ENCODE results near the gene PPM1H.

- TF ChIP-seq, protein P1, sequence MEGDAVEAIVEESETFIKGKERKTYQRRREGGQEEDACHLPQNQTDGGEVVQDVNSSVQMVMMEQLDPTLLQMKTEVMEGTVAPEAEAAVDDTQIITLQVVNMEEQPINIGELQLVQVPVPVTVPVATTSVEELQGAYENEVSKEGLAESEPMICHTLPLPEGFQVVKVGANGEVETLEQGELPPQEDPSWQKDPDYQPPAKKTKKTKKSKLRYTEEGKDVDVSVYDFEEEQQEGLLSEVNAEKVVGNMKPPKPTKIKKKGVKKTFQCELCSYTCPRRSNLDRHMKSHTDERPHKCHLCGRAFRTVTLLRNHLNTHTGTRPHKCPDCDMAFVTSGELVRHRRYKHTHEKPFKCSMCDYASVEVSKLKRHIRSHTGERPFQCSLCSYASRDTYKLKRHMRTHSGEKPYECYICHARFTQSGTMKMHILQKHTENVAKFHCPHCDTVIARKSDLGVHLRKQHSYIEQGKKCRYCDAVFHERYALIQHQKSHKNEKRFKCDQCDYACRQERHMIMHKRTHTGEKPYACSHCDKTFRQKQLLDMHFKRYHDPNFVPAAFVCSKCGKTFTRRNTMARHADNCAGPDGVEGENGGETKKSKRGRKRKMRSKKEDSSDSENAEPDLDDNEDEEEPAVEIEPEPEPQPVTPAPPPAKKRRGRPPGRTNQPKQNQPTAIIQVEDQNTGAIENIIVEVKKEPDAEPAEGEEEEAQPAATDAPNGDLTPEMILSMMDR (IDR thresholded peaks at IDR 0.05; ENCODE audit: low read depth, low read length, missing input control): no peak
- TF ChIP-seq MAX (IDR thresholded peaks at IDR 0.05) (no peak), SP1 (IDR thresholded peaks at IDR 0.05) (no peak), FOXA1 (IDR thresholded peaks at IDR 0.05) (no peak), RAD21 (IDR thresholded peaks at IDR 0.05) (no peak), TAF1 (conservative IDR thresholded peaks at IDR 0.05) (no peak), JUND (IDR thresholded peaks at IDR 0.05) (no peak), NR2F2 (IDR thresholded peaks at IDR 0.05) (no peak), RXRA (IDR thresholded peaks at IDR 0.05) (no peak)
- TF ChIP-seq, protein P2, sequence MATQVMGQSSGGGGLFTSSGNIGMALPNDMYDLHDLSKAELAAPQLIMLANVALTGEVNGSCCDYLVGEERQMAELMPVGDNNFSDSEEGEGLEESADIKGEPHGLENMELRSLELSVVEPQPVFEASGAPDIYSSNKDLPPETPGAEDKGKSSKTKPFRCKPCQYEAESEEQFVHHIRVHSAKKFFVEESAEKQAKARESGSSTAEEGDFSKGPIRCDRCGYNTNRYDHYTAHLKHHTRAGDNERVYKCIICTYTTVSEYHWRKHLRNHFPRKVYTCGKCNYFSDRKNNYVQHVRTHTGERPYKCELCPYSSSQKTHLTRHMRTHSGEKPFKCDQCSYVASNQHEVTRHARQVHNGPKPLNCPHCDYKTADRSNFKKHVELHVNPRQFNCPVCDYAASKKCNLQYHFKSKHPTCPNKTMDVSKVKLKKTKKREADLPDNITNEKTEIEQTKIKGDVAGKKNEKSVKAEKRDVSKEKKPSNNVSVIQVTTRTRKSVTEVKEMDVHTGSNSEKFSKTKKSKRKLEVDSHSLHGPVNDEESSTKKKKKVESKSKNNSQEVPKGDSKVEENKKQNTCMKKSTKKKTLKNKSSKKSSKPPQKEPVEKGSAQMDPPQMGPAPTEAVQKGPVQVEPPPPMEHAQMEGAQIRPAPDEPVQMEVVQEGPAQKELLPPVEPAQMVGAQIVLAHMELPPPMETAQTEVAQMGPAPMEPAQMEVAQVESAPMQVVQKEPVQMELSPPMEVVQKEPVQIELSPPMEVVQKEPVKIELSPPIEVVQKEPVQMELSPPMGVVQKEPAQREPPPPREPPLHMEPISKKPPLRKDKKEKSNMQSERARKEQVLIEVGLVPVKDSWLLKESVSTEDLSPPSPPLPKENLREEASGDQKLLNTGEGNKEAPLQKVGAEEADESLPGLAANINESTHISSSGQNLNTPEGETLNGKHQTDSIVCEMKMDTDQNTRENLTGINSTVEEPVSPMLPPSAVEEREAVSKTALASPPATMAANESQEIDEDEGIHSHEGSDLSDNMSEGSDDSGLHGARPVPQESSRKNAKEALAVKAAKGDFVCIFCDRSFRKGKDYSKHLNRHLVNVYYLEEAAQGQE (IDR thresholded peaks at IDR 0.05): no peak
Observed at GRCh38 chr12:62763861-62764645, 170.9 kb downstream of the PPM1H start.

Measured in liver (tissue), 3 donors.